HCT116 (cell line): ENCODE results near the gene ACER2. TPM values are rescaled to one million over a fixed set of nuclear protein-coding genes. Genes with fewer than 3 reads are reported as not detected.
A peak's percentile ranks its signal among the peaks of the same experiment; 100 is the strongest.

ENCODE experiments used
- ATAC-seq: fragments of 200-7000 bp; cut with Tn5 transposase; 2 replicates; pipeline ENCODE4 v1.9.1; 2020; ENCODE audit warnings: mild to moderate bottlenecking, moderate library complexity
- BruUV-seq: library from RNA; stranded (reverse); fragments of 400-500 nt; replicated peaks from 2 replicates; lab custom pipeline; 2021; lab: Mats Ljungman, UMichigan
- CTCF ChIA-PET: fragments of 300-600 bp; sonication (Branson Sonifier 250); formaldehyde crosslinking; loops from one replicate; lab custom pipeline; 2021; ENCODE audit warnings: antibody characterized with exemption; lab: Charles Lee
- POLR2A ChIA-PET: fragments of 300-600, 350-600 bp; sonication (Branson Sonifier 250); formaldehyde crosslinking; loops from one replicate; lab custom pipeline; 2021; ENCODE audit warnings: antibody characterized with exemption; lab: Charles Lee
- RAD21 ChIA-PET, 2 experiments: fragments of 300-600 bp; sonication (Branson Sonifier 250); formaldehyde crosslinking; loops; one replicate each; lab custom pipeline; 2023; ENCODE audit warnings: low total read pairs in 2 of 2; ENCODE audit not compliant: uncharacterized antibody in 2 of 2, unreplicated experiment in 2 of 2, low non-redundant PET in 1 of 2; lab: Charles Lee
- DNase-seq: peaks from one replicate; pipeline ENCODE4 v3.0.0-alpha.2; 2010; ENCODE audit warnings: low read depth, low spot score
- H2AFZ ChIP-seq: fragments of 200-600 bp; shearing (Covaris generic), sonication (generic); 2 replicates; pipeline ENCODE4 v1.6.1; 2017; ENCODE audit warnings: low read depth, mixed run types, mixed read lengths, antibody characterized with exemption, low read length; ENCODE audit not compliant: poor library complexity, severe bottlenecking
- H3K27ac ChIP-seq: 2 replicates; pipeline ENCODE4 v1.5.1; 2012; ENCODE audit warnings: low read depth, low read length
- H3K27me3 ChIP-seq: fragments of 200-600 bp; sonication (generic); 2 replicates; pipeline ENCODE4 v1.6.1; 2016; ENCODE audit warnings: mixed run types, low read length, mixed read lengths; ENCODE audit not compliant: insufficient read depth
- H3K36me3 ChIP-seq, 2 experiments: fragments of 200-500 bp in 1 of 2; fragments of 200-600 bp in 1 of 2; sonication (Bioruptor generic) in 1 of 2; sonication (generic) in 1 of 2; 2 replicates each; pipeline versions ENCODE4 v1.5.1 to v1.6.1; 2014 to 2016; ENCODE audit warnings: low read length in 2 of 2, inconsistent platforms in 1 of 2, mixed read lengths in 1 of 2, mixed run types in 1 of 2; ENCODE audit not compliant: insufficient read depth in 2 of 2, control insufficient read depth in 1 of 2
- H3K4me1 ChIP-seq, 2 experiments: fragments of 200-600 bp in 1 of 2; sonication (generic) in 1 of 2; 2 replicates each; pipeline versions ENCODE4 v1.5.1 to v1.6.1; 2012 to 2017; ENCODE audit warnings: low read length in 2 of 2, inconsistent platforms in 1 of 2, mild to moderate bottlenecking in 1 of 2, mixed read lengths in 1 of 2, mixed run types in 1 of 2, moderate library complexity in 1 of 2; ENCODE audit not compliant: insufficient read depth in 2 of 2, control insufficient read depth in 1 of 2
- H3K4me2 ChIP-seq: fragments of 200-600 bp; sonication (generic); 2 replicates; pipeline ENCODE4 v1.6.1; 2017; ENCODE audit warnings: mixed run types, low read length, mixed read lengths
- H3K4me3 ChIP-seq, 2 experiments: fragments of 200-600 bp in 1 of 2; sonication (generic) in 1 of 2; replicated peaks in 1 of 2; 2 replicates each; pipeline ENCODE4 v1.5.1; 2011 to 2016; ENCODE audit warnings: low read length in 2 of 2, control low read depth in 1 of 2, low read depth in 1 of 2, mild to moderate bottlenecking in 1 of 2, mixed read lengths in 1 of 2, mixed run types in 1 of 2
- H3K79me2 ChIP-seq: fragments of 200-600 bp; sonication (generic); 2 replicates; pipeline ENCODE4 v1.6.1; 2017; ENCODE audit warnings: mild to moderate bottlenecking, mixed run types, low read length, moderate library complexity, mixed read lengths; ENCODE audit not compliant: insufficient read depth
- H3K9ac ChIP-seq: fragments of 200-600 bp; sonication (generic); 2 replicates; pipeline ENCODE4 v1.6.1; 2016; ENCODE audit warnings: low read length, mixed read lengths
- H3K9me2 ChIP-seq: fragments of 200-600 bp; sonication (generic), shearing (Covaris generic); 2 replicates; pipeline ENCODE4 v1.6.1; 2017; ENCODE audit warnings: mixed run types, mild to moderate bottlenecking, moderate library complexity; ENCODE audit not compliant: insufficient read depth
- H3K9me3 ChIP-seq, 2 experiments: fragments of 200-500 bp in 1 of 2; fragments of 200-600 bp in 1 of 2; sonication (Bioruptor generic) in 1 of 2; sonication (generic) in 1 of 2; 2 replicates each; pipeline ENCODE4 v1.6.1; 2014 to 2017; ENCODE audit warnings: low read length in 2 of 2, mixed read lengths in 2 of 2, inconsistent platforms in 1 of 2, low read depth in 1 of 2, mild to moderate bottlenecking in 1 of 2, mixed run types in 1 of 2, moderate library complexity in 1 of 2; ENCODE audit not compliant: control insufficient read depth in 1 of 2, insufficient read depth in 1 of 2
- H4K20me1 ChIP-seq: fragments of 200-600 bp; sonication (generic), shearing (Covaris generic); 2 replicates; pipeline ENCODE4 v1.6.1; 2017; ENCODE audit warnings: mixed run types, mild to moderate bottlenecking, moderate library complexity; ENCODE audit not compliant: insufficient read depth
- CEBPB ChIP-seq: IDR thresholded peaks from 2 replicates; pipeline ENCODE4 v1.6.1; 2012; ENCODE audit warnings: low read depth
- EGR1 ChIP-seq: IDR thresholded peaks from 2 replicates; pipeline ENCODE4 v1.6.1; 2012; ENCODE audit warnings: low read depth
- EZH2 ChIP-seq: fragments of 200-600 bp; sonication (generic); IDR thresholded peaks from 2 replicates; pipeline ENCODE4 v1.6.1; 2017; ENCODE audit warnings: antibody characterized with exemption, mixed run types
- FOSL1 ChIP-seq: IDR thresholded peaks from 2 replicates; pipeline ENCODE4 v1.6.1; 2012; ENCODE audit warnings: low read depth
- JUND ChIP-seq: IDR thresholded peaks from 2 replicates; pipeline ENCODE4 v1.6.1; 2012
- POLR2A ChIP-seq: IDR thresholded peaks from 2 replicates; pipeline ENCODE4 v1.7.0; 2011; ENCODE audit warnings: borderline replicate concordance; ENCODE audit not compliant: insufficient read depth, insufficient read length; ENCODE audit errors: extremely low read depth
- POLR2AphosphoS5 ChIP-seq: IDR thresholded peaks from 2 replicates; pipeline ENCODE4 v1.6.1; 2011; ENCODE audit warnings: mild to moderate bottlenecking, low read depth, low read length, moderate library complexity
- RAD21 ChIP-seq: IDR thresholded peaks from 2 replicates; pipeline ENCODE4 v1.6.1; 2012; ENCODE audit warnings: low read depth, mild to moderate bottlenecking
- SIN3A ChIP-seq: IDR thresholded peaks from 2 replicates; pipeline ENCODE4 v1.6.1; 2012; ENCODE audit warnings: low read depth
- TCF7L2 ChIP-seq: IDR thresholded peaks from 2 replicates; pipeline ENCODE4 v1.7.0; 2011; ENCODE audit warnings: borderline replicate concordance, inconsistent platforms; ENCODE audit not compliant: insufficient read depth, insufficient read length; ENCODE audit errors: extremely low read depth
- YY1 ChIP-seq: IDR thresholded peaks from 2 replicates; pipeline ENCODE4 v1.6.1; 2011; ENCODE audit warnings: low read length, low read depth, moderate library complexity, mild to moderate bottlenecking; ENCODE audit not compliant: insufficient replicate concordance; ENCODE audit errors: extremely low read depth
- ZBTB33 ChIP-seq: IDR thresholded peaks from 2 replicates; pipeline ENCODE4 v1.6.1; 2011; ENCODE audit warnings: mild to moderate bottlenecking, low read length, moderate library complexity; ENCODE audit not compliant: insufficient replicate concordance; ENCODE audit errors: extremely low read depth
- ZFX ChIP-seq: fragments of 450-650 bp; IDR thresholded peaks from 2 replicates; pipeline ENCODE4 v1.6.1; 2017
- ZNF274 ChIP-seq: fragments of 200-500 bp; sonication (Bioruptor generic); IDR thresholded peaks from 2 replicates; pipeline ENCODE4 v1.6.1; 2014; ENCODE audit warnings: mild to moderate bottlenecking, low read depth, low read length, inconsistent platforms
- intact Hi-C: fragments of 100-400 bp; cut with micrococcal nuclease; formaldehyde crosslinking; loops from 2 replicates; pipeline ENCODE4 v1.10.0; 2022
- total RNA-seq: library from RNA; stranded (reverse); gene quantifications from one replicate; pipeline ENCODE4 v1.2.1, GENCODE V29; 2021; ENCODE audit not compliant: unreplicated experiment
- TF ChIP-seq, protein P1 (sequence below): IDR thresholded peaks from 2 replicates; pipeline ENCODE4 v1.6.1; 2012; ENCODE audit warnings: low read depth
- TF ChIP-seq, protein P2 (sequence below), 3 experiments: fragments of 200-600 bp in 1 of 3; sonication (generic) in 1 of 3; IDR thresholded peaks in 2 of 3; conservative IDR thresholded peaks in 1 of 3; 2 replicates each; pipeline ENCODE4 v1.5.1; 2012 to 2017; ENCODE audit warnings: low read depth in 2 of 3, low read length in 2 of 3, antibody characterized with exemption in 1 of 3, borderline replicate concordance in 1 of 3, control low read depth in 1 of 3, mild to moderate bottlenecking in 1 of 3, mixed read lengths in 1 of 3, mixed run types in 1 of 3, moderate library complexity in 1 of 3; ENCODE audit not compliant: insufficient read depth in 1 of 3
- TF ChIP-seq, protein P3 (sequence below): IDR thresholded peaks from 2 replicates; pipeline ENCODE4 v1.6.1; 2012

Gene ACER2
- total RNA-seq, 1 experiment from 2014 or later = 4.3 TPM

- Histone ChIP-seq H3K27me3 (no peaks in the 10 kb centered on the region), H3K4me1 (peaks cover 9 to 18% of the 10 kb centered on the region in 2 experiments), H3K79me2 (peaks cover 44% of the 10 kb centered on the region), H2AFZ (no peak overlapping the region), H3K9me2 (no peaks in the 10 kb centered on the region), H4K20me1 (peaks cover 24% of the 10 kb centered on the region), H3K4me2 (peak overlapping the region; percentile 83), H3K4me3 (peak overlapping the region; percentile 91 to 98), H3K36me3 (peaks cover 44 to 52% of the 10 kb centered on the region in 2 experiments)
- POLR2A ChIA-PET = interaction anchor here (1.1 to 1.3 kb wide), 2 partner anchors 19 to 237 kb away, joined by 3 to 4 read pairs; no protein-coding TSS in a partner anchor
- no peak for DNase-seq
- BruUV-seq = no TSS peak
- intact Hi-C loops = no loop called here
- CTCF ChIA-PET = no interaction called here
- no peak for TF ChIP-seq YY1
- TF ChIP-seq ZNF274 = no peak
- TF ChIP-seq POLR2AphosphoS5 = no peak
- TF ChIP-seq POLR2A = no peak
- TF ChIP-seq FOSL1 = no peak
- TF ChIP-seq TCF7L2 = no peak
- TF ChIP-seq, protein P1, sequence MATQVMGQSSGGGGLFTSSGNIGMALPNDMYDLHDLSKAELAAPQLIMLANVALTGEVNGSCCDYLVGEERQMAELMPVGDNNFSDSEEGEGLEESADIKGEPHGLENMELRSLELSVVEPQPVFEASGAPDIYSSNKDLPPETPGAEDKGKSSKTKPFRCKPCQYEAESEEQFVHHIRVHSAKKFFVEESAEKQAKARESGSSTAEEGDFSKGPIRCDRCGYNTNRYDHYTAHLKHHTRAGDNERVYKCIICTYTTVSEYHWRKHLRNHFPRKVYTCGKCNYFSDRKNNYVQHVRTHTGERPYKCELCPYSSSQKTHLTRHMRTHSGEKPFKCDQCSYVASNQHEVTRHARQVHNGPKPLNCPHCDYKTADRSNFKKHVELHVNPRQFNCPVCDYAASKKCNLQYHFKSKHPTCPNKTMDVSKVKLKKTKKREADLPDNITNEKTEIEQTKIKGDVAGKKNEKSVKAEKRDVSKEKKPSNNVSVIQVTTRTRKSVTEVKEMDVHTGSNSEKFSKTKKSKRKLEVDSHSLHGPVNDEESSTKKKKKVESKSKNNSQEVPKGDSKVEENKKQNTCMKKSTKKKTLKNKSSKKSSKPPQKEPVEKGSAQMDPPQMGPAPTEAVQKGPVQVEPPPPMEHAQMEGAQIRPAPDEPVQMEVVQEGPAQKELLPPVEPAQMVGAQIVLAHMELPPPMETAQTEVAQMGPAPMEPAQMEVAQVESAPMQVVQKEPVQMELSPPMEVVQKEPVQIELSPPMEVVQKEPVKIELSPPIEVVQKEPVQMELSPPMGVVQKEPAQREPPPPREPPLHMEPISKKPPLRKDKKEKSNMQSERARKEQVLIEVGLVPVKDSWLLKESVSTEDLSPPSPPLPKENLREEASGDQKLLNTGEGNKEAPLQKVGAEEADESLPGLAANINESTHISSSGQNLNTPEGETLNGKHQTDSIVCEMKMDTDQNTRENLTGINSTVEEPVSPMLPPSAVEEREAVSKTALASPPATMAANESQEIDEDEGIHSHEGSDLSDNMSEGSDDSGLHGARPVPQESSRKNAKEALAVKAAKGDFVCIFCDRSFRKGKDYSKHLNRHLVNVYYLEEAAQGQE = no peak
- TF ChIP-seq EGR1 = no peak
- TF ChIP-seq, protein P2, sequence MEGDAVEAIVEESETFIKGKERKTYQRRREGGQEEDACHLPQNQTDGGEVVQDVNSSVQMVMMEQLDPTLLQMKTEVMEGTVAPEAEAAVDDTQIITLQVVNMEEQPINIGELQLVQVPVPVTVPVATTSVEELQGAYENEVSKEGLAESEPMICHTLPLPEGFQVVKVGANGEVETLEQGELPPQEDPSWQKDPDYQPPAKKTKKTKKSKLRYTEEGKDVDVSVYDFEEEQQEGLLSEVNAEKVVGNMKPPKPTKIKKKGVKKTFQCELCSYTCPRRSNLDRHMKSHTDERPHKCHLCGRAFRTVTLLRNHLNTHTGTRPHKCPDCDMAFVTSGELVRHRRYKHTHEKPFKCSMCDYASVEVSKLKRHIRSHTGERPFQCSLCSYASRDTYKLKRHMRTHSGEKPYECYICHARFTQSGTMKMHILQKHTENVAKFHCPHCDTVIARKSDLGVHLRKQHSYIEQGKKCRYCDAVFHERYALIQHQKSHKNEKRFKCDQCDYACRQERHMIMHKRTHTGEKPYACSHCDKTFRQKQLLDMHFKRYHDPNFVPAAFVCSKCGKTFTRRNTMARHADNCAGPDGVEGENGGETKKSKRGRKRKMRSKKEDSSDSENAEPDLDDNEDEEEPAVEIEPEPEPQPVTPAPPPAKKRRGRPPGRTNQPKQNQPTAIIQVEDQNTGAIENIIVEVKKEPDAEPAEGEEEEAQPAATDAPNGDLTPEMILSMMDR (IDR thresholded peaks at IDR 0.05 in 2 of 3, conservative IDR thresholded peaks at IDR 0.05 in 1 of 3; ENCODE audit: borderline replicate concordance in 1 of 3, insufficient read depth in 1 of 3, low read depth in 2 of 3, low read length in 2 of 3) = no peak
- TF ChIP-seq ZBTB33 = no peak
- TF ChIP-seq ZFX = no peak
- no peak for TF ChIP-seq EZH2
- TF ChIP-seq RAD21 = no peak
- no peak for TF ChIP-seq JUND
- TF ChIP-seq SIN3A = no peak
- TF ChIP-seq, protein P3, sequence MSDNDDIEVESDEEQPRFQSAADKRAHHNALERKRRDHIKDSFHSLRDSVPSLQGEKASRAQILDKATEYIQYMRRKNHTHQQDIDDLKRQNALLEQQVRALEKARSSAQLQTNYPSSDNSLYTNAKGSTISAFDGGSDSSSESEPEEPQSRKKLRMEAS = no peak
- TF ChIP-seq CEBPB = no peak
- TF ChIP-seq, all 23 proteins: peak for 0
- Histone ChIP-seq H3K9ac (peak overlapping the region; percentile 88), H3K9me3 (no peaks in the 10 kb centered on the region), H3K27ac (peak overlapping the region; percentile 86)
- RAD21 ChIA-PET = no interaction called here
- no peak for ATAC-seq
Measured at GRCh38 chr9:19379283-19379682, 29.5 kb upstream of the ACER2 start.
